HG03095 (cell line): ENCODE results near the gene RANGRF.

ENCODE experiments used
- ATAC-seq: cut with Tn5 transposase; IDR thresholded peaks from one replicate; pipeline ENCODE4 v1.9.1; 2021; ENCODE audit warnings: moderate library complexity; ENCODE audit not compliant: unreplicated experiment

The RANGRF gene

GRCh38 chr17:8273884-8274444 is 14.5 kb upstream of the RANGRF start:
- ATAC-seq: no peak

GRCh38 chr17:8274816-8275215 is 13.7 kb upstream of the RANGRF start:
- ATAC-seq: no peak

DNA sequence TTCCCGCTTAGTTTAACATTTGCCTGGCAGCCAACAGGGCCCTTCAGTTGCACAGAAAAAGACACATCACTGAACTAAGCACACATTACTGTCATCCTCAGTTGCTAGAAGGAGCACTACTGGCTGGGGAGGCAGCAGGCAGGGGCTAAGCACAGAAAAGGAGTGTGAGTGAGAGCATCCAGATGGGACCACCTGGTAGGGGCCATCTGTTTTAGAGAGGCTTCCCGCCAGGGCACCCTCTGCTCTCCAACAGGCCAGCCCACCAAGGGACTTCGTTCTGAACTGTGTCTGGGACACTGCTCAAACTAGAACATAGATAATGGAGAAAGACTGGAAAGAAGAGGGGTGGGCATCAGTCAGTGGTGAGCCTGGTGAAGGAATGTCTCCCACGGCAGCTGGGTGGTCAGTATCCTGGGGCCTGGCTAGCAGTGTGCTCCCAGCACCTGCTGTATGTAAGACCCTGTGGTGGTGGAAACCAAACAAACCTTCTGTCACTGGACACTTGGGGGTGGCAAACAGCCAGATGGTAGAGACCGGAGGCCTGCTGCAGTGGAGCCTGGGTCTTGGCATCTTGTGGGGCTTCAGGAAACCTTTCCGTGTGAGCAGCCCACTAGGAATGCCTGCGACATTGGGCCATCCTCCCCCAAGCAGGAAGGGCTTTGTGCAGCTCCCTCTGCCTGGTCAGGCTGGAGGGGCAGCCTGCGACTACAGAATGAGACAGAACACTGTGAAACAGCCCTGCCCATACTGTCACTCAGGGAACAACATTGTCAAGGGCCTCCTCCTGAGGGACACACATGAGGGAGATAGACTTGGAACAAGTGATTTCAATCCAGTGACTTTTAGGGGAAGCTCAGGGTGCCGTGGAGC is 12.8 kb upstream of the RANGRF start:
- ATAC-seq: no peak

DNA sequence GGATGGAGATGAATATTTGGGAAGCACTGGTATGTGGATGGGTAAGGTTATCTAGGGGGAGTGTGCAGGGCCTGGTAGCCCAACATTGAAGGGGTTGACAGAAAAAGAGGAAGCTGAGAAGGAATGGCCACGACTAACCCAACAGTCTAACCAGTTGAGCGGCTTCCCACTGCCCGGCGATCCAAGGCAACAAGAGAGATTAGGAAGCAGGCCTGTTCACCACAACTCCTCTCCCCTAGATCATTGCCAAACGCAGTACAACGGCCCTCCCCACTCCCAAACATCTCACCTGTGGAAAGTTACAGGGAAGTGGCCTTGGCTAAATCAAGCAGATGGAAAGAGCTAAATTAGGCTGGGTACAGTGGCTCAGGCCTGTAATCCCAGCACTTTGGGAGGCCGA is 11.2 kb upstream of the RANGRF start:
- no peak for ATAC-seq

GRCh38 chr17:8282345-8282744 is 6.1 kb upstream of the RANGRF start:
- ATAC-seq: no peak

GRCh38 chr17:8283356-8283755 is 5.1 kb upstream of the RANGRF start:
- ATAC-seq: no peak

DNA sequence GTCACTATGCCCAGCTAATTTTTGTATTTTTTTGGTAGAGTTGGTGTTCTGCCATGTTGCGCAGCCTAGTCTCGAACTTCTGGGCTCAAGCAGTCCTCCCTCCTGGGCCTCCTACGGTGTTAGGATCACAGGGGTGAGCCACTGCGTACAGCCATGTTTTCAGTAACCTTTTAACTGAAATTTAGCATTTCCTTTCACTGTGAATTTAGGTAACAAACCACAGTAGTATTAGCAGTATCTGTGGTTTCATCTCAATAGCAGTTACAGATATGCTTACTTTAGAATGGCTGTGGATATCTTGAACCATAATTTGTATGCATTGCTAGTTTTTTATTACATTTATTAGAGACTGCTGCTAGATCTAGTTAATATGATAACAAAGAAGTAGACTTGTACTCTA is 4.3 kb upstream of the RANGRF start:
- no peak for ATAC-seq

DNA sequence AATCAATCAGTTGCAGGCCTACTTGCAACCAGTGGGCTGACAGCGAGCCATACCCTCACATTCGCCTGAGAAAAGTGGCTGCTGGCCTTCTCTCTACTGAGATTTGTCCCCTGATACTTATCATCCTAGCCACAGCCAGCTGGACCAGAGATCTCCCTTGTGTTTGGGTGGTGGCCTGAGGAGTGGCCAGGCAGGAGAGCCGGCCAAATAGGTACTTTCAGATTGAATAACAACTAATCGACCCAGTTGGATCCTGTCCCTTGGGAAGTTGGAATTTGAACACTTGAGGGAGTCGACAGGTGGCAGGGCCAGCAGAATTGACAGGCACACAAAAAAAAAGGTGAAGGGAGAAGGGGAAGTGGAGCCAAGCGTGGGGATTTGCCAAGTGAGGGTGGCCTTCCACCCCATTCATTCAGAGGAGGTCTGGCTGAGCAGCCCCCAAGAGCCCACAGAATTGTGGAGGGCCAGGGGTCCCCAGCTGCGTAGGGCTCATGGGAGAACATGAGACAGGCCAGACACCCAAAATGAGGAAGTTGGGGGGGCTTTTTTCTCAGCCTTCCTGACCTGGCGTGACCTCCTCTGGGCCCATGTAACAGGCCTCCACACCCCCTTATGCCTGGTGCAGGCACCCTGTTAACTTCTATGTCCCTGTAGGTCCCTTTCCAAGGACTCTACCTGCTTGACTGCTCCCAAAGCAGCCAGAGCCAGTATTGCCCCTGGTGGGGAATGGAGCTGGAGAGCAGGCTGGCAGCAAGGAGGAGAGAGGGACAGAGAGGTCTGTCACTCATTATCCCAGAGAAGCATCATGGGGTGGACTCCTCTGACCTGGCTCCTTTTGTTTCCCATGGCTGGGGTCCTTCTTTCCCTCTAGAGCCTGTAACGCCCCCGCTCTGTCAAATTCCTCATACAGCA is 2.9 kb upstream of the RANGRF start:
- ATAC-seq: no peak

- no peak for ATAC-seq
These were observed 677 bp upstream of the RANGRF start for GRCh38 chr17:8287651-8288335.

GRCh38 chr17:8289103-8289397 is 580 bp downstream of the RANGRF start:
- ATAC-seq: peak; percentile 55

DNA sequence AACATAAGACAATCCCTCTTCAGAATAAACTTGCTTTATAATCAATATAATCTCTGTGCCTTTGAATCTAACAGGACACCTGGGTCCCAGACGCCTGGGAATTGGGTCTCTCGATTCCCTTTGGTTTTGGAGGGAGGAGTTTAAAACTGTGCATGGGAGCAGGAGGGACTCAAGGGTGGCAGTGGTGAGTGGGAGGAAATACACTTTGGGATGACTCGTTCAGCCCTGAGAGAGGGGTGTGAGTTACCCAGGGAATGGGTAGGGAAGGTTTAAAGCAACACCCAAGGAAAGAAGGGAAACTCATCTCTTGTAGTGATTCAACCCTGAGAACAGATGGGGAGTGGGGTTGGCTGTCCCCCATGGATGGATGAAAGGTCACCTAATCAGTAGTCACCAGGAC is 1.6 kb downstream of the RANGRF start:
- no peak for ATAC-seq

GRCh38 chr17:8292639-8293395 is 4.3 kb downstream of the RANGRF start:
- no peak for ATAC-seq

DNA sequence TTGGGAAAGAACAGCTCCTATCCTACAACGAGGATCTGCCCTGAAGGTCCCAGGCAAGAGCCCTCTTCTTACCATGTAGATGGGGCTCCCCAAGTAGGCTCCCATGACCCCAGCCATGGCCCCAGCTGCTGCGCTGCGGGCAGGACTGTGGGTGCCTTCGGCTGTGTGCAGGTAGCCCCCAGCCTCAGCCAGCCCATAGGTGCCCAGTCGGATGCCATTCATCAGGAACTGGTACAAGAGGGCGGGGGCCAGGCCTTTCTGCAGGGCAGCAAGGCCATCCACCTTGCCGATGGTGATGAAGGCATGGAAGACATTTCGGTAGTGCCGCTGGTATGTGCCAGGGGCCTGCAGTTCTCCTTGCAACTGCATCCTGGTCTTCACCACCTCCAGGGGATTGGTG is 5.9 kb downstream of the RANGRF start:
- ATAC-seq: no peak

DNA sequence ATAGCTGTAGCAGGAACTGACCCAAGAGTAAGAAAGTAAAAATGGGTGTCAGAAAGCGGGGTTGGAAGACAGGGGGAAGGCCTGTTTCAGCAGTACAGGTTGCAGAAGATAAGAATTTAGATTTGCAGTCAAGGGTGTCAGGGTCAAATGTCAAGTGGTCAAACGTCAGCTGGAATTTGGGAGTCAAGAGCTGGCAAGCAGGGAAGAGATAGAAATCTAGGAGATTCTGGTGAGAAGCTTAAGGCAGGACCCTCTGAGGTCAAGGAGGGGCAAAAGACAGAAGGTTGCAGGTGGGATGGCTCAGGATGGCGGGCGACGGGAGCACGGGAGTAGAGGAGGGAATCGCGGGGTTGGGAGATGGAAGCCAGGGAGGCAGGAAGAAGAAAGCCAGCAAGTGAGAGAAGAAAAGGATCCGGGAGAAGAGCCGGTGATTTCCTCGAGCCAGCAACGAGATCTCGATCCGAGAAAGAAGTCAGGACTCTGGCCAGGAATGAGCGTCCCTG is 6.4 kb downstream of the RANGRF start:
- ATAC-seq: no peak

GRCh38 chr17:8300226-8300625 is 11.8 kb downstream of the RANGRF start:
- ATAC-seq: no peak

GRCh38 chr17:8300627-8301242 is 12.3 kb downstream of the RANGRF start:
- ATAC-seq: peak; percentile 57

DNA sequence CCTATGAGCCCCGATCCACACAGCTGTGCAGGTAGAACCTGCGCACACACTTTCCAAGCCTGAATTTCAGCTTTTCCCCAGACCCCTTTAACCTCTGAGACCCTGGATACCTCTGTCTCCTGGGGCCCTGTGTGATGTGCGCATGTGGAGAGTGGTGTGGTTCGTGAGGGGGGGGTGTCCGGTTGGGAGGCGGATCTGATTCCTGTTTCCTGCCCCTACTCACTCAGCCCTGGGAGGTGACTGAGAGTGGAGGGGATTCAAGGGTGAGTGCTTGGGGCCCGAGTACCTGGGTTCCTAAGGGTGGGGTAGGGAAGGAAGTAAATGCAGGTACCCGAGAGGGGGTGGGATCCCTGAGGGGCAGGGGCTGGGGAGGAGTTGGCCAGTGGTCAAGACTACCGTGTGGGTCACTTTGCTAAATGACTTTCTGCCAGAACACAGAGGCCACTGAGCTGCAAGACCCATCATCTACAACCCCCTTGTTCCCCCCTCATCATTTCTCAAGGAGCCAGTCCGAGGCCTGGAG is 22.2 kb downstream of the RANGRF start:
- ATAC-seq: no peak

- ATAC-seq: no peak
These were observed 22.8 kb downstream of the RANGRF start for GRCh38 chr17:8311131-8311790.

DNA sequence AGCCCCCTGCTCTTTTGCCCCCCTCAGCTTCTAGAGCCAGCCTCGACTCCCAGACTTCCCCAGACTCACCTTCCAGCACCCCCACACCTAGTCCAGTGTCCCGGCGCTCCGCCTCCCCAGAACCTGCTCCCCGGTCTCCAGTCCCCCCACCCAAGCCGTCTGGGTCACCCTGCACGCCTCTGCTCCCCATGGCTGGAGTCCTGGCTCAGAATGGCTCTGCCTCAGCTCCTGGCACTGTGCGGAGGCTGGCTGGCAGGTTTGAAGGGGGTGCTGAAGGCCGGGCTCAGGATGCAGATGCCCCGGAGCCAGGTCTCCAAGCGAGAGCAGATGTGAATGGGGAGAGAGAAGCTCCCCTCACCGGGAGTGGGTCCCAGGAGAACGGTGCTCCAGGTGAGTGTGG is 23.8 kb downstream of the RANGRF start:
- no peak for ATAC-seq
